Prostate gland (tissue), 2 donors: Measurements from ENCODE around the gene RBM12. TPM values are rescaled to one million over a fixed set of nuclear protein-coding genes. Genes with fewer than 3 reads are reported as not detected.
"Not testable (repeated sequence)": the region's sequence is repeated elsewhere in the genome, so short reads cannot be mapped to it uniquely, and the experiment has no call there.

Experiments
- DNase-seq: peaks from one replicate; pipeline ENCODE4 v3.0.0-alpha.2; 2019; ENCODE audit warnings: low spot score
- H3K27ac ChIP-seq, 2 donors: fragments of 200-600 bp; sonication (generic); 2 replicates each; pipeline ENCODE4 v1.5.1; 2017 to 2019
- H3K27me3 ChIP-seq: fragments of 200-600 bp; sonication (generic); replicated peaks from 2 replicates; pipeline ENCODE4 v1.5.1; 2019; ENCODE audit not compliant: insufficient read depth
- H3K36me3 ChIP-seq, 2 donors: fragments of 200-600 bp; sonication (generic); 1 replicate in 1 of 2; 2 replicates in 1 of 2; pipeline versions ENCODE4 v1.5.1 to v1.8.1; 2017 to 2019
- H3K4me1 ChIP-seq: fragments of 200-600 bp; sonication (generic); replicated peaks from 2 replicates; pipeline ENCODE4 v1.5.1; 2019
- H3K4me3 ChIP-seq, 2 donors: fragments of 200-600 bp; sonication (generic); 2 replicates each; pipeline ENCODE4 v1.5.1; 2017 to 2019
- H3K9me3 ChIP-seq: fragments of 200-600 bp; sonication (generic); 2 replicates; pipeline ENCODE4 v1.5.1; 2017
- POLR2A ChIP-seq: fragments of 450-650 bp; IDR thresholded peaks from one replicate; pipeline ENCODE4 v1.6.1; 2016; ENCODE audit warnings: antibody characterized with exemption, mild to moderate bottlenecking
- POLR2AphosphoS5 ChIP-seq: sonication (generic); formaldehyde crosslinking; IDR thresholded peaks from one replicate; pipeline ENCODE4 v1.6.1; 2017; ENCODE audit warnings: antibody characterized with exemption
- WGBS: methylation state at CpG from one replicate; pipeline ENCODE4 v1.1.5; 2018; 5-methylcytosine and 5-hydroxymethylcytosine counted together
- intact Hi-C: fragments of 100-400 bp; cut with DNase I; formaldehyde crosslinking; loops from one replicate; pipeline ENCODE4 v1.14.2; 2022
- total RNA-seq, 2 donors: library from RNA; depleted of rRNA; stranded (reverse); fragments of >200 nt; gene quantifications; one replicate each; pipeline ENCODE4 v1.1.0, GENCODE V29; 2016
- TF ChIP-seq, protein P1 (sequence below), 4 experiments: fragments of 200-600 bp in 2 of 4; fragments of 450-650 bp in 2 of 4; sonication (generic) in 2 of 4; IDR thresholded peaks; 1 replicate in 3 of 4; 2 replicates in 1 of 4; pipeline ENCODE4 v1.5.1; 2016 to 2019; ENCODE audit warnings: antibody characterized with exemption in 4 of 4, mild to moderate bottlenecking in 2 of 4, moderate library complexity in 2 of 4

The RBM12 gene
- total RNA-seq, 2 donors from 2014 or later, result 31.8 to 38.9 TPM

DNA sequence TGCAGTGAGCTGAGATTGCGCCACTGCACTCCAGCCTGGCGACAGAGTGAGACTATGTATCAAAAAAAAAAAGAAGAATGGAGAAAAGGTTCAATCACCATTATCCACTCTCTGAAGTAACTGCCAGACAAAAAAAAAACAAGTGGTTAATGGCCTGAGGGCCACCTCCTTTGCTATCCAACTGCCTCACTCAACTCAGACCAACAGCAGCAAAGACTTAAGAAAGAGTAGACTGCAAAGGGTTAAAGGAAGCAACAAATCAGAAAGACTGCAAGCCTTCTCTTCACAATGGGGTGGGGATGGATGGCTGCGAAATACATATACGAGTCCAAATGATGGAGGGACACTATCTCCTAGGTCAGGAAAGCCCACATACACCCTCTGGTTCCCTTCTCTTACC, 31.3 kb upstream of the RBM12 start:
- WGBS, result 84% methylated on average over 4 of the region's 4 CpGs
- H3K9me3 ChIP-seq, result no peaks in the 10 kb centered on the region
- TF ChIP-seq POLR2A (no peak), POLR2AphosphoS5 (no peak)
- TF ChIP-seq, protein P1, sequence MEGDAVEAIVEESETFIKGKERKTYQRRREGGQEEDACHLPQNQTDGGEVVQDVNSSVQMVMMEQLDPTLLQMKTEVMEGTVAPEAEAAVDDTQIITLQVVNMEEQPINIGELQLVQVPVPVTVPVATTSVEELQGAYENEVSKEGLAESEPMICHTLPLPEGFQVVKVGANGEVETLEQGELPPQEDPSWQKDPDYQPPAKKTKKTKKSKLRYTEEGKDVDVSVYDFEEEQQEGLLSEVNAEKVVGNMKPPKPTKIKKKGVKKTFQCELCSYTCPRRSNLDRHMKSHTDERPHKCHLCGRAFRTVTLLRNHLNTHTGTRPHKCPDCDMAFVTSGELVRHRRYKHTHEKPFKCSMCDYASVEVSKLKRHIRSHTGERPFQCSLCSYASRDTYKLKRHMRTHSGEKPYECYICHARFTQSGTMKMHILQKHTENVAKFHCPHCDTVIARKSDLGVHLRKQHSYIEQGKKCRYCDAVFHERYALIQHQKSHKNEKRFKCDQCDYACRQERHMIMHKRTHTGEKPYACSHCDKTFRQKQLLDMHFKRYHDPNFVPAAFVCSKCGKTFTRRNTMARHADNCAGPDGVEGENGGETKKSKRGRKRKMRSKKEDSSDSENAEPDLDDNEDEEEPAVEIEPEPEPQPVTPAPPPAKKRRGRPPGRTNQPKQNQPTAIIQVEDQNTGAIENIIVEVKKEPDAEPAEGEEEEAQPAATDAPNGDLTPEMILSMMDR (IDR thresholded peaks at IDR 0.05), result no peak
- H3K4me1 ChIP-seq, result no peaks in the 10 kb centered on the region
- peaks cover 0 to 9% of the 10 kb centered on the region in 2 donors for H3K36me3 ChIP-seq
- no peak for DNase-seq
- H3K27me3 ChIP-seq, result no peaks in the 10 kb centered on the region
- no peak overlapping the region for H3K27ac ChIP-seq
- no peak overlapping the region for H3K4me3 ChIP-seq
- intact Hi-C loops, result loop anchor here (5.0 to 10.0 kb wide), 2 partner anchors 94 to 231 kb away; no protein-coding TSS in a partner anchor

DNA sequence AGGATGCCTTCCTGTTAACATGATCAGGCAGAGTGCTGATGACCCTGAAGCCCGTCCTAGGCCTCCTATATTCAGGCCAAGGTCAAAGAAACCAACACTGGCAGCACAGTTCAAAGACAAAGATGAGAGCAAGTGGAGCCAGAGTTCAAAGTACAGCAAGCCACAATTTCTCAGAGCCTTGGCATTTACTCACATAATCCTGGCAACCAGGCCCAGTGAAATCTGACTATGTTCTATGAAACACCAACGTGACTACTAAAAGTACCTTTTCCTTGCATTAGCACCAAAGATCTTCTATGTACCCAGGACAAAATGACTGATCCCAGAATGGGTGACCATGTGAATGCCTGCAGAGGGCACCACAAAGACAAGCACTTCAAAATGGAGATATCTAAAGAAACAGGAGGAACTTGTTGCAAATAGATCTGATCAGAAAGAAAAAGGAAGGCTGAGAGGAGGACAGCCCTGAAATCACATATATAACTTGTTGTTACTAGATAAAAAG, 30.6 kb upstream of the RBM12 start:
- Histone ChIP-seq H3K36me3 (peaks cover 0 to 9% of the 10 kb centered on the region in 2 donors), H3K27me3 (no peaks in the 10 kb centered on the region), H3K9me3 (no peaks in the 10 kb centered on the region), H3K4me1 (no peaks in the 10 kb centered on the region), H3K4me3 (no peak overlapping the region), H3K27ac (no peak overlapping the region)
- WGBS, result 86% methylated on average over 2 of the region's 2 CpGs
- no peak for TF ChIP-seq POLR2AphosphoS5
- no peak for TF ChIP-seq POLR2A
- TF ChIP-seq, protein P1 (IDR thresholded peaks at IDR 0.05), result no peak
- DNase-seq, result no peak
- intact Hi-C loops, result loop anchor here (5.0 to 10.0 kb wide), 2 partner anchors 93 to 230 kb away; no protein-coding TSS in a partner anchor

DNA sequence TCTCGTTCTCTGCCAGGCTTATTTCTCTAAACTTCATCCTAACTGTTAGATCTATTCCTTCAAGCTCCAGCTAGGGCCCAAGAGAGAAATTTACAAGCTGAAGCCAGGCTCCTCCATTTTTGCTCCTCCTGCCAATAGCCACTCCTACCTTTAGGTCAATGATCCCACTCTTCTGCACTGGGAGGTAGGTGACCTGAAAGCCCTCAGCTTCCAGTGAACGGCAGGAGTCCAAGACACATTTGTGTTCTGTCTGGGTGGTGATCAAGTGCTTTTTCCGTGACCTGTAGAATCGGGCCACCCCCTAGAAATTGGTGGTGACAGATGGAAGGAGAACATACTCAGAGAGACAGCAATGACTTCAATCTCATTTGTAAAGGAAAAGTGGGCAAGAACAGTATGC, 25.6 kb upstream of the RBM12 start:
- H3K4me1 ChIP-seq, result no peaks in the 10 kb centered on the region
- no peak overlapping the region for H3K4me3 ChIP-seq
- no peaks in the 10 kb centered on the region for H3K9me3 ChIP-seq
- no peaks in the 10 kb centered on the region for H3K36me3 ChIP-seq
- intact Hi-C loops, result loop anchor here (10.0 kb wide), 1 partner anchor 225 kb away; no protein-coding TSS in a partner anchor
- 91% methylated on average over 4 of the region's 4 CpGs for WGBS
- H3K27ac ChIP-seq, result no peak overlapping the region
- no peak for TF ChIP-seq POLR2AphosphoS5
- no peak for TF ChIP-seq POLR2A
- TF ChIP-seq, protein P1 (IDR thresholded peaks at IDR 0.05), result no peak
- no peak for DNase-seq
- no peaks in the 10 kb centered on the region for H3K27me3 ChIP-seq

DNA sequence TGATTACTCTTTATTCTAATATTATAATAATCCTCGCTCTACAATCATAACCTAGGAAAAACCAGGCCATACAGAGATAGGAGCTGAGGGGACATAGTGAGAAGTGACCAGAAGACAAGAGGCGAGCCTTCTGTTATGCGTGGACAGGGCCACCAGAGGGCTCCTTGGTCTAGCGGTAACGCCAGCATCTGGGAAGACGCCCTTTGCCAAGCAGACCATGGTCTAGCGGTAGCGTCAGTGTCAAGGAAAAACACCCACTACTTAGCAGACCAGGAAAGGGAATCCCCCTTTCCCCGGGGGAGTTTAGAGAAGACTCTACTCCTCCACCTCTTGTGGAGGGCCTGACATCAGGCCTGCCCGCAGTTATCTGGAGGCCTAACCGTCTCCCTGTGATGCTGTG, 22.2 kb upstream of the RBM12 start:
- H3K4me3 ChIP-seq, H3K4me1 ChIP-seq, H3K9me3 ChIP-seq, intact Hi-C loops, H3K27ac ChIP-seq, DNase-seq, H3K36me3 ChIP-seq, H3K27me3 ChIP-seq: not testable (repeated sequence)
- 90% methylated on average over 11 of the region's 11 CpGs for WGBS

DNA sequence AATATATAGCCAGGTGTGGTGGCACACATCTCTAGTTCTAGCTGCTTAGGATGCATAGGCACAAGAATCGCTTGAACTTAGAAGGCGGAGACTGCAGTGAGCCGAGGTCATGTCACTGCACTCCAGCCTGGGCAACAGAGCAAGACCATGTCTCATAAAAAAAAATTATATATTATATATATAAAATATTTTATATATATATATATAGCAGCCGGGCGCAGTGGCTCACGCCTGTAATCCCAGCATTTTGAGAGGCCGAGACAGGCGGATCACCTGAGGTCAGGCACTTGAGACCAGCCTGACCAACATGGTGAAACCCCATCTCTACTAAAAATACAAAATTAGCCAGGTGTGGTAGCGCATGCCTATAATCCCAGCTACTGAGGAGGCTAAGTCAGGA, 20.7 kb upstream of the RBM12 start:
- WGBS, result 95% methylated on average over 9 of the region's 9 CpGs
- H3K36me3 ChIP-seq, intact Hi-C loops, H3K4me3 ChIP-seq, H3K27ac ChIP-seq, H3K4me1 ChIP-seq, DNase-seq, H3K9me3 ChIP-seq, H3K27me3 ChIP-seq: not testable (repeated sequence)

DNA sequence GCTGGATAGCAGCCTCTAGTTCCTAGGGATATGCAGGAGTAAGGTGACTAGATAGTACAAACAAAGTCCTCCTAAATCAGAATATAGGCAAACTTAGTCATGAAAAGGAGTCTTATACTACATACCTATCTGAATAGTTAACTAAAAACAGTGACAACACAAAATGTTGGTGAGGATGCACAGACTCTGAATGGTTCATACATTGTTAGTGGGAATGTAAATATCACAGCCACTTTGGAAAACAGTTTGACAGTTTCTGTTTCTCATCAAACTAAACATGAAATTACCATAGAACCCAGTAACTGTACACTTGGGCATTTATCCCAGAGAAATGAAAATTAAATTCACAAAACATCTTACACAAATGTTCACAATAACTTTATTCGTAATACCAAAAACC, 17.3 kb upstream of the RBM12 start:
- no peak overlapping the region for H3K4me3 ChIP-seq
- no peaks in the 10 kb centered on the region for H3K27me3 ChIP-seq
- H3K36me3 ChIP-seq, result no peaks in the 10 kb centered on the region
- TF ChIP-seq POLR2A (no peak), POLR2AphosphoS5 (no peak)
- TF ChIP-seq, protein P1 (IDR thresholded peaks at IDR 0.05), result no peak
- 3% methylated on average over 1 of the region's 1 CpG for WGBS
- intact Hi-C loops, result no loop called here
- H3K9me3 ChIP-seq, result no peaks in the 10 kb centered on the region
- no peak for DNase-seq
- no peak overlapping the region for H3K27ac ChIP-seq
- H3K4me1 ChIP-seq, result no peaks in the 10 kb centered on the region
